GM10266 (cell line): Measurements from ENCODE around the gene MRAS.

Experiments
- DNase-seq: peaks from one replicate; pipeline ENCODE4 v3.0.0; 2012; ENCODE audit errors: extremely low spot score
- TF ChIP-seq, protein P1 (sequence below): IDR thresholded peaks from 2 replicates; pipeline ENCODE4 v1.5.1; 2012; ENCODE audit warnings: mild to moderate bottlenecking, low read depth; ENCODE audit not compliant: control insufficient read depth, insufficient read depth; ENCODE audit errors: missing control alignments

The MRAS gene

DNA sequence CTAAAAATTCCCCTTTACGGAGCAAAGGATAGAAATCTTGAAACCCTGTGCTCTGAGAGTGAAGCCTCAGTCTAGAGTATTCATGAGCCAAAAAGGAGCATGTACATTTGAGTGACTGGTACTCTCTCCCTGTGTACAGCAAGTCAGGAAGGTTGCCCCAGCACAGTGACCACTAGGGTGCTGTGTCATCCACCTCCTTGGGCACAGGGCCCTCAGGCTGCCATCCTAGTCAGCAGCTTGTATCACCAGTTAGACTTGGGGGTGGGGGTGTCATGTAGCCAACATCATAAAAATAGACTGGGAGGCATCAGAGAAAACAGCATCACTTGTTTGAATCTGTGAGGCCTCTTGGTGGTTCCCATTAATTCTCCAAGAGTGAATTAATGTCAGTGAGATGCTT, 30.7 kb upstream of the MRAS start:
- TF ChIP-seq, protein P1, sequence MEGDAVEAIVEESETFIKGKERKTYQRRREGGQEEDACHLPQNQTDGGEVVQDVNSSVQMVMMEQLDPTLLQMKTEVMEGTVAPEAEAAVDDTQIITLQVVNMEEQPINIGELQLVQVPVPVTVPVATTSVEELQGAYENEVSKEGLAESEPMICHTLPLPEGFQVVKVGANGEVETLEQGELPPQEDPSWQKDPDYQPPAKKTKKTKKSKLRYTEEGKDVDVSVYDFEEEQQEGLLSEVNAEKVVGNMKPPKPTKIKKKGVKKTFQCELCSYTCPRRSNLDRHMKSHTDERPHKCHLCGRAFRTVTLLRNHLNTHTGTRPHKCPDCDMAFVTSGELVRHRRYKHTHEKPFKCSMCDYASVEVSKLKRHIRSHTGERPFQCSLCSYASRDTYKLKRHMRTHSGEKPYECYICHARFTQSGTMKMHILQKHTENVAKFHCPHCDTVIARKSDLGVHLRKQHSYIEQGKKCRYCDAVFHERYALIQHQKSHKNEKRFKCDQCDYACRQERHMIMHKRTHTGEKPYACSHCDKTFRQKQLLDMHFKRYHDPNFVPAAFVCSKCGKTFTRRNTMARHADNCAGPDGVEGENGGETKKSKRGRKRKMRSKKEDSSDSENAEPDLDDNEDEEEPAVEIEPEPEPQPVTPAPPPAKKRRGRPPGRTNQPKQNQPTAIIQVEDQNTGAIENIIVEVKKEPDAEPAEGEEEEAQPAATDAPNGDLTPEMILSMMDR, result no peak
- DNase-seq, result no peak

DNA sequence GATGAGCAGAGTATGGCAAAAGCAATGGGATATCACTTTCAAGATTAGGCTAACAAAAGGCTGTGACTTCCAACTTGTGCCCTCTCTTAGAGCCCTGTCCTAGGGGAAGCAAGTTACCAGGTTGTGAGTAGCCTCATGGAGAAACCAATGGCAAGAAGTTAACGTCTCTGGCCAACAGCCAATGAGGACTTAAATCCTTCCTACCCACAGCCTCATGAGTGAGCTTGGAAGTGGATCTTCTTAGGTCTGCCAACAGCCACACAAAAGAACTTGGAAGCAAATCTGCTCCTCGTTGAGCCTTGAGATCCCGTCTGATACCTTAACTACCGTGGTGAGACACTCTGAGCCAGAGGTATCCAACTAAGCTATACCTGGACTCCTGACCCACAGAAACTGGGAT, 24.4 kb upstream of the MRAS start:
- DNase-seq, result no peak
- TF ChIP-seq, protein P1, result no peak

DNA sequence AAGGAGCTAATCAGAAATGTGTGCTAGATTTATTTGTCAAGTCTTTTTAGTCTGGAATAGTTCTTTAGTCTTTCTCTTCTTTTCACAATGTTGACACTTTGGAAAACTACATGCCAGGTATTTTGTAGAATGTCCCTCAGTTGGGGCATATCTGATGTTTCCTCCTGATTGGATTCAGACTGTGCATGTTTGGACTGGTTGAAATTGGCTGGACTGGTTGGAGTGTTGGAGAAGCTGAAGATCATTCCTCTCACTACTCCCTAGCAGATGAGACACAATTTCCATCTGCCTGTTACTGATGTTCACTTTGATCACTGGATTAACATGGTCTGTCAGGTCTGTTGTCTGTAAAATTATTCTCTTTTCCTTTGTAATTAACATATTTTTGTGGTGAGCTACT, 22.4 kb upstream of the MRAS start:
- TF ChIP-seq, protein P1, result no peak
- no peak for DNase-seq

DNA sequence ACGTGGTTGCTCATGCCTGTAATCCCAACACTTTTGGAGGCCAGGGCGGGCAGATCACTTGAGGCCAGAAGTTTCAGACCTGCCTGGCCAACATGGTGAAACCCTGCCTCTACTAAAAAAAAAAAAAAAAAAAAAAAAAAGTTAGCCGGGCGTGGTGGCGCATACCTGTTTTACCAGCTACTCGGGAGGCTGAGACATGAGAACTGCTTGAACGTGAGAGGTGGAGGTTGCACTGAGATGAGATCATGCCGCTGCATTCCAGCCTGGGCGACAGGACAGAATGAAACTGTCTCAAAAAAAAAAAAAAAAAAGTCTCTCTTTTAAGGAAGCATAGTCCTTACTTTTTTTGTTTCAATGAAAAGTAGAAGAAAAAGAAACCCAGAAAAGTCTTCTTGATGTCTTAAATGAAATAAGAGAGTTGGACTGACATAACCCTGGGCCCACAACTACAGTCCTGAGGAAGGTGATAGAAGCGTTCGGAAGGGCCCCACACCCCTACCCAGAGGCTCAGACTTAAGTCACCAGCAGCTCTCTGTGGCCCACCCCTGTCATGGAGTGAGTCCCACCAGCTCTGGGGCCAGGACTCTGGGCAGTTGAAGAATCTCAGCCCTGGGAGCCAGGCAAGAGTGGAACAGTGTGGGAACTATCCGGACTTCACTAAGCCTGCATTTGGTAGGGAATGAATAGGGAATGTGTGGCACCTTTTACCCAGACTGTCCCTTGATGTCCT, 21.3 kb upstream of the MRAS start:
- TF ChIP-seq, protein P1, result no peak
- no peak for DNase-seq

DNA sequence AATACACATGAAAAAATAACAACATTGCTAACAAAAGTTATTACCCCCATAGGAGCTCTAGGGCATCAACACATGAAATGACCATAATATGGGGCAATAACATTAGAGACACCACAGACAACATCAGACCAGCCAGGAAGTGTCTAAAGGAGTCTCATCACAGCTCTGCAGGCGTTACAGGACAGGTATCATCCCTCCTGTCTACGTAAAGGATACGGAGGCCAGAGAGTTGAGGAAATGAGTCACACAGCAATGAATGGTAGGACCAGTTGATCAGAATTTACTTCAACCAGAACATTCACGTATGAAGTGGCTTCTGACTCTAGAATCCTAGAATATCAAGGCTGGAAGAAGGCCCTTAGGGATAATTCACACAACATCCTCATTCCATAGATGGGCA, 20.5 kb upstream of the MRAS start:
- TF ChIP-seq, protein P1, result no peak
- no peak for DNase-seq

DNA sequence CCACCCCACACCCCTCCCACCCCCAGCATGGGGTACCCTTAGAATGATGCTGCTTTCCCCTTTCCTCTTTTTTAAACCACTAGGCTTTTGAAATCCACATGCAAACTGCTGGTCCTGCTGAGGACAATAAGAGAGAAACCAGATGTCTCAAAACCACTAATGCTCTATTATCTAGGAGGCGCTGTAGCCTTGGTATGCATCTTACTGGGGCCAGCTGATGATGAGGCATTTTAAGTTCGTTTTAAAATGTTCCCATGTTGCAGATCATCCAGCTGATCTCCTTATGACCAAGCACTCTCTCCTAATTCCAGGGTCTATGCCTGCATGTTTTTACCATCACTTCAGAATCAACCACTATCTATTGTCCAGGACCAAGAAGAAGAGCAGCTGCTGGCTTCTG, 20.0 kb upstream of the MRAS start:
- TF ChIP-seq, protein P1, result no peak
- DNase-seq, result peak; percentile 27

DNA sequence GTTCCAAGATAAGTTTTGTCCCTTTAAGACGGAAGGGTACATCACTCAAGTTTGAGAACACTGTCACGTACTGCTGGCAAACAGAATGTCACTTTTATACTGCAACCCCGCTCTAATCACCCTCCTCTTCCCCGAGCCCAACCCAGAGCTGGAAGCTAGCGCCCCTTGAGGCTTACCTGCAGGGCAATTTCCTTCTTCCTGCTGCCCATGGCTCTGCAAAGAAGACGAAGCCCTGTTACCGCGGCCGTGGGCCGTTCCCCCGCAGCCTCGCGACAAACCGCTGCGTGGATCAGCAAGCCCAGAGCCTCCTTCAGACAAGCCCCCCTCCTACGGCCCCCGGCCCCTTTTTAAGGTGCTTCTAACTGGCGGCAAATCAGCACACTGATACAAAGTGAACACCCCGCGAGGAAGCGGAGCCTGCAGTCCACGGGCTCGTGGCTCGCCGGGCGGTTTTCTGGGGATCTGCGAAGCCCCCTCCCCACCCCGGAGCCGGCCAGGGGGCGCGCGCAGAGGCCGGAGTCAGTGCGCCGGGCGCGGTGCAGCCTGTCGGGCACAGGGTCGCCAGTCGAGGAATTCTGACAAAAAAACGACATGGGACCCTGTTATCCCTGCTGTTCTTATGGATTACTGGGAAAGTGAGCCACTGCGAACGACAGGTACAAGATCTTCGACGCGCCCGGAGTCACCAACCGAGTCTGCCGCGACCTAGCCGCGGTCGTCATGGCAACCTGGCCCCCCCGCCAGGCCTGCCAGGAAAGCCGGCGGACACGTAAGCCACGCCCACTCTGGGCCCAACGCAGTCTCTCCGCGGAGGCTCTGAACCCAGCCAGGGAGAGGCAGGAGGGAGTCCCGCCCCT, 19.0 kb upstream of the MRAS start, which contains the start of gene NME9:
TSS of gene NME9 (minus strand) at position 725 of the 857 bp plus-strand sequence. CDS start at position 209, 516 bp downstream.
- TF ChIP-seq, protein P1, result peak; percentile 68
- peak; percentile 75 for DNase-seq
